Measurements from ENCODE around the gene SLA2. TPM values are rescaled to one million over a fixed set of nuclear protein-coding genes. Genes with fewer than 3 reads are reported as not detected.

The SLA2 gene
- total RNA-seq, 2 experiments from 2014 or later, result 19.9 to 21.3 TPM

DNA sequence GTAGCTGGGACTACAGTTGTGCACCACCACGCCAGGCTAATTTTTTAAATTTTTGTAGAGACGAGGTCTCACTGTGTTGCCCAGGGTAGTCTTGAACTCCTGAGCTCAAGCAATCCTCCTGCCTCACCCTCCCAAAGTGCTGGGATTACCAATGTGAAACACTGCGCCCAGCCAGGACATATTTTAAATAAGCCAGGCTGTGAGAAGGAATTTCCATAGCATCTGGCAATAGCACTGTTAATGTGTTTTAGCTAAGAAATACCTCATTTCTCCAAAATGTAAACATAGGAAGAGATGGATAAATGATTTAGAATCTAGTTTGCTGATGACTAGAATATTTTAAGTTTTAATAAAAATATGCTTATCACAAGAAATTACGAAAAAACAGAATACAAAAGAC lies 27.0 kb upstream of the SLA2 start:
- Histone ChIP-seq H3K4me1 (ENCODE audit: insufficient read depth, low read length) (no peaks in the 10 kb centered on the region), H3K36me3 (ENCODE audit: insufficient read depth, low read length) (peaks cover 10% of the 10 kb centered on the region), H3K4me3 (ENCODE audit: low read length) (no peak overlapping the region), H3K9me3 (ENCODE audit: control insufficient read depth in 1 of 2, insufficient read depth in 1 of 2, low read length in 2 of 2) (no peaks in the 10 kb centered on the region), H3K27ac (ENCODE audit: low read depth in 1 of 2, low read length in 2 of 2) (no peak overlapping the region), H3K27me3 (ENCODE audit: control insufficient read depth in 1 of 2, insufficient read depth in 2 of 2, low read length in 2 of 2) (no peaks in the 10 kb centered on the region)
- ATAC-seq (ENCODE audit: poor library complexity), result no peak
- peaks cover 21% of the 10 kb centered on the region for H3K36me3 Mint-ChIP-seq (ENCODE audit: low read depth)
- ChIA-PET CTCF (no interaction called here), POLR2A (no interaction called here)
- H3K27me3 Mint-ChIP-seq, result no peaks in the 10 kb centered on the region
- no peak overlapping the region for H3K27ac Mint-ChIP-seq
- H3K4me1 Mint-ChIP-seq (ENCODE audit: low read depth), result no peaks in the 10 kb centered on the region
- intact Hi-C loops (cut with DNase I, micrococcal nuclease), result no loop called here
- H3K4me3 Mint-ChIP-seq, result no peak overlapping the region
- TF ChIP-seq, protein P1, sequence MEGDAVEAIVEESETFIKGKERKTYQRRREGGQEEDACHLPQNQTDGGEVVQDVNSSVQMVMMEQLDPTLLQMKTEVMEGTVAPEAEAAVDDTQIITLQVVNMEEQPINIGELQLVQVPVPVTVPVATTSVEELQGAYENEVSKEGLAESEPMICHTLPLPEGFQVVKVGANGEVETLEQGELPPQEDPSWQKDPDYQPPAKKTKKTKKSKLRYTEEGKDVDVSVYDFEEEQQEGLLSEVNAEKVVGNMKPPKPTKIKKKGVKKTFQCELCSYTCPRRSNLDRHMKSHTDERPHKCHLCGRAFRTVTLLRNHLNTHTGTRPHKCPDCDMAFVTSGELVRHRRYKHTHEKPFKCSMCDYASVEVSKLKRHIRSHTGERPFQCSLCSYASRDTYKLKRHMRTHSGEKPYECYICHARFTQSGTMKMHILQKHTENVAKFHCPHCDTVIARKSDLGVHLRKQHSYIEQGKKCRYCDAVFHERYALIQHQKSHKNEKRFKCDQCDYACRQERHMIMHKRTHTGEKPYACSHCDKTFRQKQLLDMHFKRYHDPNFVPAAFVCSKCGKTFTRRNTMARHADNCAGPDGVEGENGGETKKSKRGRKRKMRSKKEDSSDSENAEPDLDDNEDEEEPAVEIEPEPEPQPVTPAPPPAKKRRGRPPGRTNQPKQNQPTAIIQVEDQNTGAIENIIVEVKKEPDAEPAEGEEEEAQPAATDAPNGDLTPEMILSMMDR (IDR thresholded peaks at IDR 0.05), result no peak
- DNase-seq, result no peak
- no peaks in the 10 kb centered on the region for H3K9me3 Mint-ChIP-seq

GRCh38 chr20:36670665-36671357 lies 24.8 kb upstream of the SLA2 start:
- no peak overlapping the region for H3K4me3 Mint-ChIP-seq
- TF ChIP-seq, protein P1 (IDR thresholded peaks at IDR 0.05), result no peak
- H3K4me1 Mint-ChIP-seq (ENCODE audit: low read depth), result no peaks in the 10 kb centered on the region
- no peaks in the 10 kb centered on the region for H3K9me3 Mint-ChIP-seq
- Histone ChIP-seq H3K27ac (ENCODE audit: low read depth in 1 of 2, low read length in 2 of 2) (no peak overlapping the region), H3K36me3 (ENCODE audit: insufficient read depth, low read length) (peaks cover 9% of the 10 kb centered on the region), H3K27me3 (ENCODE audit: control insufficient read depth in 1 of 2, insufficient read depth in 2 of 2, low read length in 2 of 2) (no peaks in the 10 kb centered on the region), H3K4me3 (ENCODE audit: low read length) (no peak overlapping the region), H3K9me3 (ENCODE audit: control insufficient read depth in 1 of 2, insufficient read depth in 1 of 2, low read length in 2 of 2) (no peaks in the 10 kb centered on the region), H3K4me1 (ENCODE audit: insufficient read depth, low read length) (no peaks in the 10 kb centered on the region)
- CTCF ChIA-PET, result no interaction called here
- no peak overlapping the region for H3K27ac Mint-ChIP-seq
- no peak for ATAC-seq (ENCODE audit: poor library complexity)
- POLR2A ChIA-PET, result no interaction called here
- H3K27me3 Mint-ChIP-seq, result no peaks in the 10 kb centered on the region
- intact Hi-C loops (cut with DNase I, micrococcal nuclease), result no loop called here
- H3K36me3 Mint-ChIP-seq (ENCODE audit: low read depth), result peaks cover 23% of the 10 kb centered on the region
- no peak for DNase-seq

GRCh38 chr20:36666181-36666740 lies 20.3 kb upstream of the SLA2 start:
- intact Hi-C loops (cut with DNase I, micrococcal nuclease), result loop anchor here in 1 of 2 experiments (5.0 to 10.0 kb wide), 2 partner anchors 89 to 221 kb away; no protein-coding TSS in a partner anchor
- ATAC-seq (ENCODE audit: poor library complexity), result no peak
- no peaks in the 10 kb centered on the region for H3K27me3 Mint-ChIP-seq

More at GRCh38 chr20:36666181-36666740, 20.3 kb upstream of the SLA2 start:
- Mint-ChIP-seq H3K27ac (no peak overlapping the region), H3K4me1 (ENCODE audit: low read depth) (no peaks in the 10 kb centered on the region), H3K4me3 (no peak overlapping the region), H3K9me3 (no peaks in the 10 kb centered on the region), H3K36me3 (ENCODE audit: low read depth) (peaks cover 34% of the 10 kb centered on the region)
- no peaks in the 10 kb centered on the region for H3K9me3 ChIP-seq (ENCODE audit: control insufficient read depth in 1 of 2, insufficient read depth in 1 of 2, low read length in 2 of 2)
- H3K36me3 ChIP-seq (ENCODE audit: insufficient read depth, low read length), result peaks cover 16% of the 10 kb centered on the region
- DNase-seq, result peak in 3 of 14 experiments; percentile 30 to 42 (median 35)
- H3K4me3 ChIP-seq (ENCODE audit: low read length), result no peak overlapping the region
- no peak overlapping the region for H3K27ac ChIP-seq (ENCODE audit: low read depth in 1 of 2, low read length in 2 of 2)
- POLR2A ChIA-PET, result interaction anchor here (1.1 to 1.4 kb wide), 2 partner anchors 21 to 61 kb away, joined by 3 read pairs; partner anchors contain the start of genes RAB5IF and SLA2
- no peaks in the 10 kb centered on the region for H3K4me1 ChIP-seq (ENCODE audit: insufficient read depth, low read length)
- TF ChIP-seq, protein P1 (IDR thresholded peaks at IDR 0.05), result no peak
- CTCF ChIA-PET, result interaction anchor here (1.1 to 1.6 kb wide), 5 partner anchors 18 to 142 kb away, joined by 3 to 5 read pairs (median 3); partner anchors contain the start of gene DSN1
- no peaks in the 10 kb centered on the region for H3K27me3 ChIP-seq (ENCODE audit: control insufficient read depth in 1 of 2, insufficient read depth in 2 of 2, low read length in 2 of 2)
